ENCODE results near the gene PRUNE2.

GRCh38 chr9:76808636-76809035, 97.3 kb downstream of the PRUNE2 start:
- no peak for TF ChIP-seq CTCF (IDR thresholded peaks at IDR 0.05; ENCODE audit: control extremely low read depth in 1 of 3, insufficient read depth in 1 of 3, low read depth in 1 of 3, low read length in 3 of 3)
- no peak for TF ChIP-seq TAF1 (IDR thresholded peaks at IDR 0.05; ENCODE audit: low read depth, low read length)

Measured in H1 (cell line).